Left lung (tissue), 10 donors: Measurements from ENCODE around the gene HMGCS2. TPM values are rescaled to one million over a fixed set of nuclear protein-coding genes. Genes with fewer than 3 reads are reported as not detected.
"Not testable (repeated sequence)": the region's sequence is repeated elsewhere in the genome, so short reads cannot be mapped to it uniquely, and the experiment has no call there.

Experiments used
- ATAC-seq: fragments of 200-7000 bp; cut with Tn5 transposase; one replicate; pipeline ENCODE4 v1.9.1; 2020; ENCODE audit warnings: moderate library complexity
- DNase-seq, 4 donors: peaks; one replicate each; pipeline ENCODE4 v3.0.0-alpha.2; 2013 to 2020
- H3K27ac ChIP-seq, 2 donors: fragments of 200-600 bp; sonication (generic) in 1 of 2; one replicate each; pipeline versions ENCODE4 v1.5.0 to v1.8.0; 2020 to 2021
- H3K27me3 ChIP-seq, 2 donors: fragments of 200-600 bp; sonication (generic) in 1 of 2; one replicate each; pipeline versions ENCODE4 v1.5.0 to v1.8.0; 2020 to 2021
- H3K36me3 ChIP-seq, 2 donors: fragments of 200-600 bp; sonication (generic) in 1 of 2; one replicate each; pipeline versions ENCODE4 v1.5.0 to v1.8.0; 2020 to 2021
- H3K4me1 ChIP-seq, 2 donors: fragments of 200-600 bp; one replicate each; pipeline ENCODE4 v1.8.0; 2021
- H3K4me3 ChIP-seq, 2 donors: fragments of 200-600 bp; sonication (generic) in 1 of 2; one replicate each; pipeline versions ENCODE4 v1.5.0 to v1.8.0; 2020 to 2021; ENCODE audit warnings: mild to moderate bottlenecking in 1 of 2
- H3K9me3 ChIP-seq, 2 donors: fragments of 200-600 bp; sonication (generic) in 1 of 2; one replicate each; pipeline versions ENCODE4 v1.5.0 to v1.8.0; 2020 to 2021
- CTCF ChIP-seq, 2 donors: fragments of 200-600 bp; sonication (generic) in 1 of 2; IDR thresholded peaks; one replicate each; pipeline versions ENCODE4 v1.5.0 to v1.8.0; 2021; ENCODE audit warnings: antibody characterized with exemption in 2 of 2
- intact Hi-C, 2 donors: fragments of 100-400 bp; cut with DNase I; formaldehyde crosslinking; loops; one replicate each; pipeline versions ENCODE4 v1.11.2 to v1.14.2; 2022
- polyA plus RNA-seq, 6 donors: library from polyadenylated mRNA; unstranded; fragments of 120-200 nt; gene quantifications; one replicate each; pipeline ENCODE4 v1.2.1, GENCODE V29; 2013; ENCODE audit not compliant: insufficient read length in 6 of 6
- total RNA-seq, 2 donors: library from RNA; stranded (reverse); fragmentation: NEBNext Ultra II Directional; extraction: Animal tissue kit (Norgen Biotek cat#: 25700); gene quantifications; one replicate each; pipeline ENCODE4 v1.2.1, GENCODE V29; 2021
- donor health status: DM: no; HTN: yes; CAD: no.
- donor health status: DM: no; HTN: no; CAD: no.

Gene HMGCS2
- total and polyA plus RNA-seq, 8 donors = 0.26 to 1.2 (median 0.58) TPM; not detected in 1

DNA sequence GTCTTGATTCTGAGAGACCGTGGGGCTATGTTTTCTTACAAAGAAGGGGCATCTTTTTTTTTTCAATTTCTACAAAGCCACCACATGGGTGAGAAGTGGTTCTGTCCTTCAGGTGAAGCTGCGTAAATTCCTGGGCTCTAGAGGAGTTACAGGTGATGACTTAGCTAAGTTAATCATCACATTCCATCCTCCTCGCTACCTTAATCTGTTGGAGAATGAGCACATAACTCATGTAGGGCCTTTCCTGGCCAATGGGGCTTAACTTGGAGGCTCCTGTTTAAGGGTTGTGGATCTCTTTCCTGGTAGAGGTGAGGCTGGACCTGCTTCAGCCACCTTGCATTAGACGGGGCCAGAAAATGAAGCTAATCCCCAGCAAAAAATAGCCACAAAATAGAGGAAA is 22.7 kb upstream of the HMGCS2 start:
- DNase-seq (no peak), ATAC-seq (no peak)
- no peak overlapping the region for H3K27ac ChIP-seq
- H3K4me1 ChIP-seq = peaks cover 0 to 3% of the 10 kb centered on the region in 2 donors
- H3K4me3 ChIP-seq = no peak overlapping the region
- H3K9me3 ChIP-seq = no peaks in the 10 kb centered on the region
- intact Hi-C loops = no loop called here
- no peaks in the 10 kb centered on the region for H3K27me3 ChIP-seq
- no peak for TF ChIP-seq CTCF (IDR thresholded peaks at IDR 0.05)
- no peaks in the 10 kb centered on the region for H3K36me3 ChIP-seq

DNA sequence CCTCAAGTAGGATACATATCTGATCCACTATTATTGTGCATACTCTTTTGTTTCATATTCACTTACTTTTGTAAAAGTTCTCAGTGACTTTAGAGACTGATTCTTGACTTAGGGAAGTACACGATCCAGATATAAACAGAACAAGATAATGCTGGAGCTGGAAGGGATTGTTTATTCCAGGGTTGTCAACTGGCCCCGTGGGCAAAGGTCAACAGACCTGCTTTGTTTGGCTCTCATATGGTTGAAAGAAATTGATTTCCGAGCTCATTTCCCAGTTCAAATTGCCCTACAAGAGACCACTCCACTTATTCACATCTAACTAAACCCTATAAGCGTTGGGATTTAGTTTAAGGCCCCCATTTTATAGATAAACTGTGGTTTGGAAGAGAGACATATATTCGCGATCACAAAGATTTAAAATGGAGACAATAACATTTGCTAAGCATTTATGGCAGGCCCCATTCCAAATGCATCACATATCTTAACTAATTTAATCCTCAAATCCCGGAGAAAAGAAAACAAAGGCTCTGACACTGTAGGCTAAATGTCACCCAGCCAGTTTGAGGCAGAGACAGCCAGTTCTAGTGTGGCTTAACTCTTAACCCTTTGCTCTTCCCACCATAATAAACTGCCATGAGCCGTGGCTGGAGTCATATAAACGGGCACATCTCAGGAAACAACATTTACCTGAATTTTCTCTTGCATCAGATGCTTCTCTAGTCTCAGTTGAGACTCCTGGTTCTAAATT is 21.9 kb upstream of the HMGCS2 start:
- Histone ChIP-seq H3K27me3 (no peaks in the 10 kb centered on the region), H3K4me1 (peaks cover 0 to 3% of the 10 kb centered on the region in 2 donors), H3K36me3 (no peaks in the 10 kb centered on the region), H3K27ac (no peak overlapping the region), H3K9me3 (no peaks in the 10 kb centered on the region), H3K4me3 (no peak overlapping the region)
- TF ChIP-seq CTCF (IDR thresholded peaks at IDR 0.05) = no peak
- ATAC-seq (no peak), DNase-seq (no peak)
- intact Hi-C loops = no loop called here

GRCh38 chr1:119787776-119788175 is 19.1 kb upstream of the HMGCS2 start:
- intact Hi-C loops = no loop called here
- H3K4me1 ChIP-seq = peaks cover 9 to 20% of the 10 kb centered on the region in 2 donors
- H3K4me3 ChIP-seq = no peak overlapping the region
- H3K36me3 ChIP-seq = no peaks in the 10 kb centered on the region
- H3K9me3 ChIP-seq = no peaks in the 10 kb centered on the region
- DNase-seq (peak in 1 of 4 donors; percentile 41), ATAC-seq (peak; percentile 60)
- no peak overlapping the region for H3K27ac ChIP-seq
- TF ChIP-seq CTCF (IDR thresholded peaks at IDR 0.05) = no peak
- no peaks in the 10 kb centered on the region for H3K27me3 ChIP-seq

- ATAC-seq, H3K36me3 ChIP-seq, H3K9me3 ChIP-seq, H3K27me3 ChIP-seq, H3K27ac ChIP-seq, H3K4me3 ChIP-seq, intact Hi-C loops, DNase-seq: not testable (repeated sequence)
- peaks cover 9 to 20% of the 10 kb centered on the region in 2 donors for H3K4me1 ChIP-seq
Observed at GRCh38 chr1:119786473-119787050, 17.9 kb upstream of the HMGCS2 start.

DNA sequence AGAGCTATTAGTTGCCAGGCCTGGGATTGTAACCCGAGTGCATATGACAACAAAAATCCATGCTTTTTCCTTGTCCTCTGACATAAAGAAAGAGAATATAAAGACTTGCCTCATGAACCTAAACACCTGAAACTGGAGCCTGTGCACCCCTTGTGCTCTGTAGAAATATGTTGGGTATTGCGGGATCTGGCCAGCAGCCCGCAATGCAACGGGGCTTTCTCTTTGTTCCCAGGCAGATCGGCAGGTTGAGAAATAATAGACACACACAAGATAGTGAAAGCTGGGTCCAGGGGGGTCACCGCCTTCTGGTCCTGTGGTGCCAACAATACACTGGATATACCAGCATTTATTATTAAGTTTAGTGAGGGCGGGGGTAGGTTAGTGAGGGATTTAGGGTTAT is 17.3 kb upstream of the HMGCS2 start:
- intact Hi-C loops, DNase-seq, H3K9me3 ChIP-seq, H3K27ac ChIP-seq, H3K36me3 ChIP-seq, ATAC-seq, H3K4me3 ChIP-seq, H3K27me3 ChIP-seq: not testable (repeated sequence)
- H3K4me1 ChIP-seq = peaks cover 9 to 20% of the 10 kb centered on the region in 2 donors

- Histone ChIP-seq H3K27ac (no peak overlapping the region), H3K4me1 (peaks cover 9 to 20% of the 10 kb centered on the region in 2 donors), H3K9me3 (no peaks in the 10 kb centered on the region), H3K4me3 (no peak overlapping the region), H3K27me3 (no peaks in the 10 kb centered on the region), H3K36me3 (no peaks in the 10 kb centered on the region)
- no peak for TF ChIP-seq CTCF (IDR thresholded peaks at IDR 0.05)
- peak in 3 of 4 donors; percentile 75 to 87 (median 79) for DNase-seq
- ATAC-seq = peak; percentile 63
- intact Hi-C loops = no loop called here
Observed at GRCh38 chr1:119784191-119784781, 15.6 kb upstream of the HMGCS2 start.
